GM13976 (cell line): ENCODE measurements around the gene MAJIN.

Experiments
- DNase-seq: peaks from one replicate; pipeline ENCODE4 v3.0.0; 2012; ENCODE audit warnings: low spot score
- CTCF ChIP-seq: IDR thresholded peaks from 2 replicates; pipeline ENCODE4 v1.5.1; 2012; ENCODE audit warnings: borderline replicate concordance, mild to moderate bottlenecking; ENCODE audit not compliant: insufficient read depth; ENCODE audit errors: extremely low read depth, missing control alignments, control extremely low read depth
- in situ Hi-C: fragments of 300-500 bp; cut with MboI; formaldehyde crosslinking; loops from one replicate; pipeline ENCODE4 v1.12.0; 2022; ENCODE audit warnings: low sequenced_read_pairs, mixed read lengths, inconsistent platforms; ENCODE audit not compliant: unreplicated experiment

MAJIN gene

GRCh38 chr11:64928957-64929356, 43.0 kb downstream of the MAJIN start:
- TF ChIP-seq CTCF = no peak
- in situ Hi-C loops = no loop called here

GRCh38 chr11:64926689-64927088, 45.2 kb downstream of the MAJIN start:
- DNase-seq = no peak
- in situ Hi-C loops = no loop called here
- no peak for TF ChIP-seq CTCF

More at GRCh38 chr11:64928957-64929356, 43.0 kb downstream of the MAJIN start:
- DNase-seq = no peak

- in situ Hi-C loops = no loop called here
- no peak for DNase-seq
- no peak for TF ChIP-seq CTCF
Measured at GRCh38 chr11:64925536-64926436, 46.1 kb downstream of the MAJIN start.

- no peak for TF ChIP-seq CTCF
- peak; percentile 53 for DNase-seq
- in situ Hi-C loops = no loop called here
Measured at GRCh38 chr11:64924910-64925284, 47.0 kb downstream of the MAJIN start.

GRCh38 chr11:64923944-64924909, 47.7 kb downstream of the MAJIN start, which contains the start of gene PPP2R5B:
Gene PPP2R5B (plus strand): TSS chr11:64924689. CDS start chr11:64925735, 1,046 bp downstream.
- peak; percentile 97 for DNase-seq
- in situ Hi-C loops = no loop called here
- TF ChIP-seq CTCF = no peak

GRCh38 chr11:64923151-64923661, 48.7 kb downstream of the MAJIN start:
- TF ChIP-seq CTCF = no peak
- in situ Hi-C loops = no loop called here
- DNase-seq = no peak
